GM21723 (cell line): Measurements from ENCODE around the gene EDC4.
"Not testable (repeated sequence)": the region's sequence is repeated elsewhere in the genome, so short reads cannot be mapped to it uniquely, and the experiment has no call there.

Experiments used
- ATAC-seq: cut with Tn5 transposase; IDR thresholded peaks from one replicate; pipeline ENCODE4 v1.9.1; 2021; ENCODE audit warnings: mild to moderate bottlenecking, moderate library complexity; ENCODE audit not compliant: unreplicated experiment

Gene EDC4, protein sequence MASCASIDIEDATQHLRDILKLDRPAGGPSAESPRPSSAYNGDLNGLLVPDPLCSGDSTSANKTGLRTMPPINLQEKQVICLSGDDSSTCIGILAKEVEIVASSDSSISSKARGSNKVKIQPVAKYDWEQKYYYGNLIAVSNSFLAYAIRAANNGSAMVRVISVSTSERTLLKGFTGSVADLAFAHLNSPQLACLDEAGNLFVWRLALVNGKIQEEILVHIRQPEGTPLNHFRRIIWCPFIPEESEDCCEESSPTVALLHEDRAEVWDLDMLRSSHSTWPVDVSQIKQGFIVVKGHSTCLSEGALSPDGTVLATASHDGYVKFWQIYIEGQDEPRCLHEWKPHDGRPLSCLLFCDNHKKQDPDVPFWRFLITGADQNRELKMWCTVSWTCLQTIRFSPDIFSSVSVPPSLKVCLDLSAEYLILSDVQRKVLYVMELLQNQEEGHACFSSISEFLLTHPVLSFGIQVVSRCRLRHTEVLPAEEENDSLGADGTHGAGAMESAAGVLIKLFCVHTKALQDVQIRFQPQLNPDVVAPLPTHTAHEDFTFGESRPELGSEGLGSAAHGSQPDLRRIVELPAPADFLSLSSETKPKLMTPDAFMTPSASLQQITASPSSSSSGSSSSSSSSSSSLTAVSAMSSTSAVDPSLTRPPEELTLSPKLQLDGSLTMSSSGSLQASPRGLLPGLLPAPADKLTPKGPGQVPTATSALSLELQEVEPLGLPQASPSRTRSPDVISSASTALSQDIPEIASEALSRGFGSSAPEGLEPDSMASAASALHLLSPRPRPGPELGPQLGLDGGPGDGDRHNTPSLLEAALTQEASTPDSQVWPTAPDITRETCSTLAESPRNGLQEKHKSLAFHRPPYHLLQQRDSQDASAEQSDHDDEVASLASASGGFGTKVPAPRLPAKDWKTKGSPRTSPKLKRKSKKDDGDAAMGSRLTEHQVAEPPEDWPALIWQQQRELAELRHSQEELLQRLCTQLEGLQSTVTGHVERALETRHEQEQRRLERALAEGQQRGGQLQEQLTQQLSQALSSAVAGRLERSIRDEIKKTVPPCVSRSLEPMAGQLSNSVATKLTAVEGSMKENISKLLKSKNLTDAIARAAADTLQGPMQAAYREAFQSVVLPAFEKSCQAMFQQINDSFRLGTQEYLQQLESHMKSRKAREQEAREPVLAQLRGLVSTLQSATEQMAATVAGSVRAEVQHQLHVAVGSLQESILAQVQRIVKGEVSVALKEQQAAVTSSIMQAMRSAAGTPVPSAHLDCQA (N-terminal part only)

DNA sequence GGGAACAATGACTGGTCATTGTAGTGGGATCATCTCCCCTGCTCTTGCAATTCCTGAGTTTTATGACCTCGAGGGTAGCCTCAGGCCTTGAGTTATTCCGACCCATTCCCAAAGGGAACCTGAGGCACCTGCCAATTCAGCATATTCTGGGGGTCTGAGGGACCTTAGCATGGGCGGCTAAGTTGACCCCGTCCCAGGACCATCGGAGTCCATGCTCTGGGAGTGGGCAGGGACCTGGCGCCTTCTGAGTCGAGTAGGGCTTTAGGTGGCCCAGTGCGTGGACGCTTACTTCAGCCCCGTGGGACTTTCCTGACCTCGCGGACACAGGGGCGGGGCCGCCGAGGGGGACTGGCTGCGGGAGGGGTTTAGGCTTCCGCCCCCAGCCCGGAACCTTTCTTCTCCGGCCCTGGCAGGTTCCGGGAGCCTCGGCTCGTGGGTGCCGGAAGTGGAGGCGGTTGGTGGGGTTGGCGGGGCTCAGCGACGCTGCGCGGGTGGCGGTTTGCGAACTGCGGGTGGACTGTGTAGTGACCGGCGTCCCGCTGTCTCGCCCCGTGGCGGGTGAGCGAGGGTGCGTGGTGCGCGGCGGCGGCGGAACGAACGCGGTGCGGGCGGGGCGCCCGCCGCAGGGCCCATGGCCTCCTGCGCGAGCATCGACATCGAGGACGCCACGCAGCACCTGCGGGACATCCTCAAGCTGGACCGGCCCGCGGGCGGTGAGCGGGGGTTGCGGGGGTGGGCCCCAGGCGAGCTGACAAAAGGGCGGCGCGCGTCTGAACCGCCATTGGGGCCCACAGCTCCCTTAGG, at the start of gene EDC4:
EDC4 (plus strand) TSS at position 422 of the 804 bp plus-strand sequence; CDS start at position 632, 210 bp downstream.
- ATAC-seq = peak; percentile 68

DNA sequence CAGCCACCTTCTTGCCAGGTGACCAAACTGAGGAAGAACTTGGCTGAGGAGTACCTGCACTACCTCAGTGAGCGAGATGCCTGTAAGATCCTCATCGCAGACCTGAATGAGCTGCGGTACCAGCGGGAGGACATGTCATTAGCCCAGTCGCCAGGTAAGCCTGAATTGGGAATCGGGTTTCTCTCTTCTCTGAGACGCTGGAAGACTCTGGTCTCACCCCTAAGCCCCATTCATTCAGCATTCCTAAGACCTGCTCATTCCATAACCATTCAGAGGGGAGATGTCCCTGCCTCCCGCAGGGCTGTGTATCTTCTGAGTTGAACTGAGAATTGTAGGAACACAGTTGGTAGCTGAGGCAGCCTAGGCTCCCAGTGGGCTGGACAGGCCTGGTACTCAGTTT, 47.7 kb upstream of the EDC4 start:
- ATAC-seq = no peak

DNA sequence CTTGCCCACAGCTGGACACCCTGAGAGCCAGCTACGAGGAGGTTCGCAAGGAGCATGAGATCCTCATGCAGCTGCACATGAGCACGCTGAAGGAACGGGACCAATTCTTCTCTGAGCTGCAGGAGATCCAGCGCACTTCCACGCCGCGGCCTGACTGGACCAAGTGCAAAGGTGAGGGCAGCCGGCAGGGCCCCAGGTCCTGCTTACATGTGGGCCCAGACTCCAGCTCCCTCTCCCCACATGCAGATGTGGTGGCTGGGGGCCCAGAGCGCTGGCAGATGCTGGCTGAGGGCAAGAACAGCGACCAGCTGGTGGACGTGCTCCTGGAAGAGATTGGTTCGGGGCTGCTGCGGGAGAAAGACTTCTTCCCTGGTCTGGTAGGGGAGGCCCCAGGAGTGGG, 46.9 kb upstream of the EDC4 start:
- no peak for ATAC-seq

DNA sequence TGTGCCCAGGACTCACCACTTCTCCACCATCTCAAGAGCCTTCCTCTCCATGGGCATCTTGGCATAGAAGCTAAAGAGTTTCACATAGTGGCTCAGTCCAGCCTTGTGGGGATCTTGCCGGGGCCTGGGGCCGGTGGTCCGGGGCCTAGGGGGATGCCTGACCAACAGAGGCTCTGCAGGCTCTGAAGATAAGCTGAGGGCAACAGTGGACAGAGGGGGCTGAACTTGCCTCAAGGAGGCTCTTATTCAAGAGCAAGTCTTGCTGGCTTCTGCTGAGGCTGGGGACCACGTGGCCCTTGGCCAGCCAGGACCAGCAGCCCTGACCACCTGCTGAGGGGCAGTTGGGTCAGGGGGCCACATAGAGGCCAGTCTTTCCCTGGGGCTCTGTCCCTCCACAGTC, 44.2 kb upstream of the EDC4 start:
- no peak for ATAC-seq

DNA sequence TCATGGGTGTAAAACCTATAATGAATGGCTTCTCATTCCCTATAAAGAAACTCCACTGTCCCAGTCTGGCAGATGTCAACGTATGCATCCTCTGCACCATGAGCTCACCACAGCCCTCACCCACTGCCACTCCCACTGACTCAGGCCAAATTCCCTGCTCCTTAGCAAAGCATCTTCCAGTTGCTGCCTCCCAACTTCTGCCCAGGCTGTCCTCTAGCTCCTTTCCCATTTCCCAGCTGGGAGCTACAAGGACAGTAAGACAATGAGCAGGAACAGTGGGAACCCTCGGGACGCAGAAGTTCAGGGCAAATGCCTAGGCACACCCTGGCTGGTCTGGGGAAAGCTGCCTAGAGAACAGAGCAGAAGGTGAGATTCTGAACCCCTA, 39.8 kb upstream of the EDC4 start:
- no peak for ATAC-seq

DNA sequence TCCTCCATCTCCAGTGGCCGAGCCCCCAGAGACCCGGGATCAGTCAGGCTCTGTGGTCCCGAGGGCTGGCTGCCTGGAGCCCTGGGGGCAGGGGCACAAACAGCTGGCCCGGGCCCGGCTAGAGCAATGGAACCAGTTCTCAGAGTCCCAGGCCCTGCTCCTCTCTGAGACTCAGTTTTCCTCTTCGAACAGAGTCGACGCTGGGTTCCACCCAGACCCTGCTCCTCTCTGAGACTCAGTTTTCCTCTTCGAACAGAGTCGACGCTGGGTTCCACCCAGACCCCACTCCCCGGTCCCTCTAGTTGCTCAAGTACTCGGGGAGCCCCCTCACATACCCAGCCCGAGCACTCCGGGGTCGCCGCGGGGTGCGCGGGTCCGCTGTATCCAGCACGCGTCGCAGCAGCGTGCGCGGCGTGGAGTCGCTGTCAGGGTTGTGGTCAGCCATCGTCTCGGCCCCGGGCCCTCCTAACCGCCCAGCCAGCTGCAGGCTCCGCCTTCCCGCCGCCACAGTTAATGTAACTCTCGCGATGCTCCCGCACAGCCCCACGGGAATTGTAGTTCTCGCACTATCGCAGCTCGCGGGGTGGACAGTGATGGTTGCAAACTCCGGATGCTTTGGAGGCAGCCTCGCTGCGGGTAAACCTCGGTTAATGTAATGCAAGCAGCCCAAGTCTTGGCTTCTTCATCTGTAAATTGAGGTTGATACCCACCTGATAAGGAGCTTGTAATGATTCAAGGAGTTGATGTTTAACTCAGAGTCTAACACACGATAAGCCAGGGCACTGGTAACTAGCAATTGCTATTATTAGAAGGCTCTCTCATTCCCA, 39.2 kb upstream of the EDC4 start:
- peak; percentile 96 for ATAC-seq

DNA sequence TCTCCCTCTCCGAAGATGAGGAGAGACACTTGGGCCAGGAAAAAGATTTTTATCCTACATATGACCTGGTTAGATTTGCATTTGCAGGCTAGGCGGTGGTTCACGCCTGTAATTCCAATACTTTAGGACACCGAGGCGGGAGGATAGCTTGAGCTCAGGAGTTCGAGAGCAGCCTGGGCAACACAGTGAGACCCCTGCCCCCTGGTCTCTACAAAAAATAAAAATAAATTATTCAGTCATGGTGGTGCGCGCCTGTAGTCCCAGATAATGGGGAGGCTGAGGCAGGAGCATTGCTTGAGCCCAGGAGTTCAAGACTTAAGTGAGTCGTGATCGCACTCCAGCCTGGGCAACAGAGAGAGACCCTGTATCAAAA, 38.6 kb upstream of the EDC4 start:
- no peak for ATAC-seq

DNA sequence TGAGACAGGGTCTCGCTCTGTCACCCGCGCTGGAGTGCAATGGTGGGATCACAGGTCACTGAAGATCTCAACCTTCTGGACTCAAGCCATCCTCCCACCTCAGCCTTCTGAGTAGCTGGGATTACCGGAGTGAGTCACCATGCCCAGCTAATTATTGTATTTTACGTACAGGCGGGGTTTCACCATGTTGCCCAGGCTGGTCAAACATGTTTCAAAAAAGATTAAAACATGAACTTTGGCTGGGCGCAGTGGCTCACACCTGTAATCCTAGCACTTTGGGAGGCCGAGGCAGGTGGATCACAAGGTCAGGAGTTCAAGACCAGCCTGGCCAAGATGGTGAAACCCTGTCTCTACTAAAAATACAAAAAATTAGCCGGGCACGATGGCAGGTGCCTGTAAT, 35.7 kb upstream of the EDC4 start:
- not testable (repeated sequence) for ATAC-seq

DNA sequence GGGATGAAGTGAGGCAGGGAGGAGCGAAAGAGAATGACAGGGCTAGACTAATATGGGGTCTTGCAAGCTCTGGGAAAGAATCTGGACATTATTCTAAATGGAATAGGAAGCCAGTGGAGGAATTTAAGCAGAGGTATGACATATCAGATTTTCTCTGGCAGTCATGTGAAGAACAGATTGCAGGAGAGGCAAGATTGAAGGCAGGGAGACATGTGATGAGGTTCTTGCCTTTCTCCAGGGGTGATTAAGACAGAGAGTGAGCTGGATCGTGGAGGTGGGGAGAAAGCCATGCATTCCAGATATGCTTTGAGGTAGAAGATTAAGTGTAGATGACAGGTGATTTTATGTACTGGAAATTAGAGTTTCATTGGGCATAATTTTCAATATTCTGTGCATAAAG, 35.0 kb upstream of the EDC4 start:
- ATAC-seq = no peak

DNA sequence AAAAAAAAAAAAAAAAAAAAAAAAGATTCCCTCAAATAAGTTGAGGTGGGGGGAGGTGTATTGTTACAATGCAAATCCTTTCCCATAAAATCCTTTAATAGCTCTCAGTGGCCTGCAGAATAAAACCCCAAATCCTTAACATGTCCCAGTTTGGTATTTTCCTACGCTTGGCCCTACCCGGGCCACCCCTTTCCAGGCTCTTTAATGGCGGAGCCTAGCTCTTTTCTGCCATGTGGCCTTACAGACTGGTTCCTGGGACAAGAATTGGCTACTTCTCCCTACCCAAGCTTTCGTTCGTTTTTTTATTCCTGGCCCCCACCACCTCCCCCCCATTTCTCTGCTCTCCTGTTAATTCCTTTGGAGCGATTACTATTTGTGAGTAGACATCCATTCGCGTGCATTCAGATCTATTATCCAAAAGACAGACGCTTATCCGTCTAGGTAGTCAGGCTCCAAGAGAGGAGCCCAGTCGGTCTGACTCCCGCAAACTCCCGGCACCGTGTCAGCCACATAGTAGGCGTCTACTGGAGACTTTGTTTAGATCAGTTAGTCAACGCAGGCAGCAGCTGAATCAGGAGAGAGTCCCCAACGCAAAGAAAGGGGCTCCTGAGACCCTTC, 31.5 kb upstream of the EDC4 start:
- ATAC-seq = no peak

DNA sequence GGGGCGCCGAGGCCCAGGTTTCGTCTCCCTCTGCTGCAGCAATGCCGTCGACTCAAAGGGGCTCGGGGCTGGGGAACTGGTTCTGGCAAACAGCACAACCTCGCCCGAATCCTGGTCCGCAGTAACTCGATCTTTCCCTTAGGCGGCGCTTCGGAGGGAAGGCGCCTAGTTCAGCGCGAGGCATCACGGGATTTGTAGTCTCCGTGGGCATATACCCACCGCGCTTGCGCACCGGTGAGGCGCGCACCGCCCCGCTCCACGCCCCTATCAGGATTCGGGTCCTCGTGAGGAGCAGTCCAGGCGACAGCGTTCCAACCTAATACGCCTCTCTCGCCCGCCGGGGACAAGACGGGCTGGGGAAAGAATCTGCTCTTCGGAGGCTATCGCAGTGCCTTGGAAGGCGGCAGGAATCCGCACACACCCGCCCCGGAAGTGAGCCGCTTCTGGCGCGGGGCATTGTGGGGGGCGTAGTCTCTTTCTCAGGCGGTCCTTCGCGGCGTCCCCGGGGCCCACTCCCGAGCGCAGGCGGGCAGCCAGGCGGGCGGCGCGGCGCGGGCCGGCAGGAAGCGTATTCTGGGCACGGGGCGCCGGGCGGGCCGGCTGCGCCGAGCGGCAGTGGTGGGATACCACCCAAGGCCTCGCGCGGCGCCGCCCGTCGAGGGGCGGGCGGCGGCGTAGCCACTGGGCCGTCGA, 30.9 kb upstream of the EDC4 start, which contains the start of gene THAP11:
THAP11 (plus strand) TSS at position 505 of the 693 bp plus-strand sequence. CDS start 235 bp downstream, outside the sequence.
- ATAC-seq = peak; percentile 46

DNA sequence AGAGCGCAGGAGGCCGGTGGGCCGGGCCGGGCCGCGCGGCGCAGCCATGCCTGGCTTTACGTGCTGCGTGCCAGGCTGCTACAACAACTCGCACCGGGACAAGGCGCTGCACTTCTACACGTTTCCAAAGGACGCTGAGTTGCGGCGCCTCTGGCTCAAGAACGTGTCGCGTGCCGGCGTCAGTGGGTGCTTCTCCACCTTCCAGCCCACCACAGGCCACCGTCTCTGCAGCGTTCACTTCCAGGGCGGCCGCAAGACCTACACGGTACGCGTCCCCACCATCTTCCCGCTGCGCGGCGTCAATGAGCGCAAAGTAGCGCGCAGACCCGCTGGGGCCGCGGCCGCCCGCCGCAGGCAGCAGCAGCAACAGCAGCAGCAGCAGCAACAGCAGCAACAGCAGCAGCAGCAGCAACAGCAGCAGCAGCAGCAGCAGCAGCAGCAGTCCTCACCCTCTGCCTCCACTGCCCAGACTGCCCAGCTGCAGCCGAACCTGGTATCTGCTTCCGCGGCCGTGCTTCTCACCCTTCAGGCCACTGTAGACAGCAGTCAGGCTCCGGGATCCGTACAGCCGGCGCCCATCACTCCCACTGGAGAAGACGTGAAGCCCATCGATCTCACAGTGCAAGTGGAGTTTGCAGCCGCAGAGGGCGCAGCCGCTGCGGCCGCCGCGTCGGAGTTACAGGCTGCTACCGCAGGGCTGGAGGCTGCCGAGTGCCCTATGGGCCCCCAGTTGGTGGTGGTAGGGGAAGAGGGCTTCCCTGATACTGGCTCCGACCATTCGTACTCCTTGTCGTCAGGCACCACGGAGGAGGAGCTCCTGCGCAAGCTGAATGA, 30.1 kb upstream of the EDC4 start:
- peak; percentile 13 for ATAC-seq

DNA sequence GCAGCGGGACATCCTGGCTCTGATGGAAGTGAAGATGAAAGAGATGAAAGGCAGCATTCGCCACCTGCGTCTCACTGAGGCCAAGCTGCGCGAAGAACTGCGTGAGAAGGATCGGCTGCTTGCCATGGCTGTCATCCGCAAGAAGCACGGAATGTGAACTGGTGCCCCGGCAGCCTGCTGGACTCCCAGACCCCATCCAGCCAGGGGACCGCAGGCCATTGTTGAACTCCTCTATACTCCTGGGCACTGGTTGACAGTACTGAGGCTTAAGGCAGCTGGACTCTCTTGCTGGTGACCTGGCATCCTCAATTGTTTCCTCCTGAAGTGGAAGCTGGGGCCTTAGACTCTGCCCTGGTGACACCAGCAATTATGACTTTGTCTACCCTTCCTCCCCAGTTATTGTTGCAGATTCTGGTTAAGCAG, 29.5 kb upstream of the EDC4 start:
- no peak for ATAC-seq

DNA sequence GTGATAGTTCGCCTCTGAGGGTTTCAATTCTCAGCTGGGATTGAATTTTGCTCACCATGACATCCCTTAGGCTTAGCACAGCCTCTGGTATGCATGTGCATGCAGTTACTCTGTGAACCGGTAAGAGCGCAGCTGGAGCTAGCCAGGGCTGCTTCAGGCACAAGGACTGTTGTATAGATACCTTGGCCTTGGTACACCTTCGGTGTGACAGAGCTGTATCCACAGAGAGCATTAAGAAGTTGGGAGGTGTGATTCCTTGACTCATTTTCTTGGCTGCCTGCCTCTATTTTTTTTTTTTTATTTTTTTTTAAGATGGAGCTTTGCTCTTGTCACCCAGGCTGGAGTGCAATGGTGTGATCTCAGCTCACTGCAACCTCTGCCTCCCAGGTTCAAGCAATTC, 28.4 kb upstream of the EDC4 start:
- ATAC-seq = no peak

DNA sequence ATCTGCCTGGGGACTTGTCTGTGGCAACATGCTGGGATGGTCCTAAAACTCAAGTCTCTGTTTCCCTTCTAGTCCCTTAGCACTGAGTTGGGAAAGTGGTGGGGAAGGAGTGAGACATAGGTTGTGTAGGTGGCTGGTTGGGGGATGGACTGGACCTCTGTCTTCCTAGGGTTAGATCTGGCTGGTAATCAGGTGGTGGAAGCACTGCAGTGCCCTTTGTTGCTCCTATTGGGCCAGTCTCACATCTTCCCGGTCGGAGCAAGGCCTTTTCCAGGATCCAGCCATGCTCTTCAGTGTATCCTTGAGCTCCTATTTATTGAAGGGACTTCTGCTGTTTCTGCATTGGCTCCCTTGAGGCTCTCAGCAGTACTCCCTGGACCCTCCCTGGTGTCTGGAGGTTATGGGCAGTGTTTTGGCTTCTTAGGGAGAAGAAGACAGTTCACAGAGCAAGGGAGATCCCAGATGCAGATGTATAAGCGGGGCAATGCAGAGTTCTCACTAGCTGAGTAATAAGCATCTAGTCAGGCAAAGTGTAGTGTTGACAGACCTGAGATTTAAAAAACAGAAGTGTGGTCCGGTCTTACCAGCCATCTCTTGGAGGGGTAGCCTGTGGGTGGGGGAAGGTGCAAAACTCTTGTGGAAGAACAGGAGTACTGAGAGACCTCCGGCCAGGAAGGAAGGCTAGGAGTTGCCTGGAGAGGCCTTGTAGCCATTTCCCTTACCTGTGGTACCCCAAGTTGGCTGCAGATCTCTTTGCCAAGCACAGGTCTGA, 27.4 kb upstream of the EDC4 start:
- ATAC-seq = no peak

DNA sequence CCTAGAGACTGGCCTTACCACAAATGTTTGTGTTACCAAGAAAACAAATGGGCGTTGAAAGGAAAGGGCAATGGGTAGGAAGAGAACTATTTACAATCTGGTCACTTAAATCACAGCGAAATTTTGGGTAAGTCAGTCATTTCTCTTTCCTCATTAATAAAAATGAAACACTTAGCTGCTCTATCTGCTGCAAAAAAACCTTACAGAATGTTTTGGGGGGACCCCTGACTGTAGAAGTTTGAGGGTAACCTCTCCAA, 26.9 kb upstream of the EDC4 start:
- ATAC-seq = no peak
